ENCODE measurements around the gene WDFY4. TPM values are rescaled to one million over a fixed set of nuclear protein-coding genes. Genes with fewer than 3 reads are reported as not detected.

The WDFY4 gene
- total and polyA plus RNA-seq, 8 donors: 0.15 to 8.0 (median 2.7) TPM

DNA sequence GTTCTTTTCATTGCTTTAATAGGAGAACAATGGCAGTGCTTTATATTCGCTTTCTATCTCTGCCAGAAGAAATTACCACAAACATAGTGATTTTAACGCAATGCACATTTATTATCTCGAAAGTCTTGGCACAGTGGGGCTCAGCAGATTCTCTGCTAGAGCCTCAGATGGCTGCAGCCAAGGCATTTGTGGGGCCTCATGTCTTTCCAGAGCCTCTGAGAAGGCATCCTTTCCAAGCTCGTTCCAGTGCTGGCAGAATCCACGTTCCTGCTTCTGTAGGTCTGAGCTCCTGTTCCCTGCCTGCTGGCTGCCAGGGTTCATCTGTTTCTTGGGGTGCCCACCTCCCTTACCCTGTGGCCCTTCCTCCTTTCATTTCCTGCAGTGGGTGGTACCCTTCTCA, 194.8 kb downstream of the WDFY4 start:
- no peaks in the 10 kb centered on the region for H3K27me3 ChIP-seq
- WGBS, 5 donors: 67 to 79% (median 72%) methylated on average over 5 of the region's 5 CpGs
- intact Hi-C loops (cut with DNase I; ENCODE audit: low total_unique reads): no loop called here
- no peak overlapping the region for H3K4me3 ChIP-seq
- peaks cover 0 to 4% (median 0%) of the 10 kb centered on the region in 4 donors for H3K9me3 ChIP-seq
- no peak for DNase-seq
- no peaks in the 10 kb centered on the region for H3K36me3 ChIP-seq
- H3K4me1 ChIP-seq: no peaks in the 10 kb centered on the region
- H3K27ac ChIP-seq: no peak overlapping the region
- TF ChIP-seq POLR2A (IDR thresholded peaks at IDR 0.05) (no peak), EP300 (IDR thresholded peaks at IDR 0.05) (no peak)
- TF ChIP-seq, protein P1, sequence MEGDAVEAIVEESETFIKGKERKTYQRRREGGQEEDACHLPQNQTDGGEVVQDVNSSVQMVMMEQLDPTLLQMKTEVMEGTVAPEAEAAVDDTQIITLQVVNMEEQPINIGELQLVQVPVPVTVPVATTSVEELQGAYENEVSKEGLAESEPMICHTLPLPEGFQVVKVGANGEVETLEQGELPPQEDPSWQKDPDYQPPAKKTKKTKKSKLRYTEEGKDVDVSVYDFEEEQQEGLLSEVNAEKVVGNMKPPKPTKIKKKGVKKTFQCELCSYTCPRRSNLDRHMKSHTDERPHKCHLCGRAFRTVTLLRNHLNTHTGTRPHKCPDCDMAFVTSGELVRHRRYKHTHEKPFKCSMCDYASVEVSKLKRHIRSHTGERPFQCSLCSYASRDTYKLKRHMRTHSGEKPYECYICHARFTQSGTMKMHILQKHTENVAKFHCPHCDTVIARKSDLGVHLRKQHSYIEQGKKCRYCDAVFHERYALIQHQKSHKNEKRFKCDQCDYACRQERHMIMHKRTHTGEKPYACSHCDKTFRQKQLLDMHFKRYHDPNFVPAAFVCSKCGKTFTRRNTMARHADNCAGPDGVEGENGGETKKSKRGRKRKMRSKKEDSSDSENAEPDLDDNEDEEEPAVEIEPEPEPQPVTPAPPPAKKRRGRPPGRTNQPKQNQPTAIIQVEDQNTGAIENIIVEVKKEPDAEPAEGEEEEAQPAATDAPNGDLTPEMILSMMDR (IDR thresholded peaks at IDR 0.05): no peak

DNA sequence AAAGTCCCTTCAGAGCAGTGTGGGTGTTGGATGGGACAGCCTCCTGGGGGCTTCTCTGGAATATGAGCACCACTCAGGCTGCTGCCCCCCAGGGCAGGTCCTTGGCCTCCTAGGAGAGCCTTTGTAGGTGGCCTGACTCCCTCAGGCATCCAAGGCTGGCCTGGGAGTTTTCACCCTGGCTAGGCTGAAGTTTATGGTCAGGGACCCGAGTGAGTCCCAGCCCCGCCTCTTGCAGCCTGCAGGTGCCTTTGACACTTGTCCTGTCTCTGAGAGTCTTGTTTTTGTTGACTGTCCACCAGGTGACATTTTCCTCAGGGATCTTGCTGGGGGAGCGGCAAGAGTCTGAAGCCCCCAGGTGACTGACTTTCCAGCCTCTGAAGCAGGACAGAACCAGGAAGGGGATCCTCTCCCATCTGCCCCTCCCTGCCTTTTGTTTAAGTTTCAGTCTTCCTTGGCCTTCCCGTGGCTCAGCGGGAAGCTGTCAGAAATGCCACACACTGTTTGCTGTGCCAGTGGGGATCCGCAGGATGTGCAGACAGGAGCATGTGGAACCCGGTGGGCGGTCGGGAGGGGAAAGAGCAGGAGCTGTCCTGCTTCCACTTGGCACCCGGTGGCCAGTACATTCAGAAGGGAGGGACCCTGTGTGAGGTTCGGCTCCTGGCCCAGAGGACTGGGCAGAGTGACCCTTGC, 195.5 kb downstream of the WDFY4 start:
- Histone ChIP-seq H3K4me3 (no peak overlapping the region), H3K36me3 (no peaks in the 10 kb centered on the region), H3K27ac (no peak overlapping the region), H3K27me3 (no peaks in the 10 kb centered on the region), H3K4me1 (no peaks in the 10 kb centered on the region), H3K9me3 (peaks cover 0 to 4% (median 0%) of the 10 kb centered on the region in 4 donors)
- no peak for DNase-seq
- 47 to 60% (median 55%) methylated on average over 9 to 11 of the region's 11 CpGs for WGBS, 5 donors
- TF ChIP-seq, protein P1 (IDR thresholded peaks at IDR 0.05): no peak
- no peak for TF ChIP-seq EP300 (IDR thresholded peaks at IDR 0.05)
- intact Hi-C loops (cut with DNase I; ENCODE audit: low total_unique reads): no loop called here

DNA sequence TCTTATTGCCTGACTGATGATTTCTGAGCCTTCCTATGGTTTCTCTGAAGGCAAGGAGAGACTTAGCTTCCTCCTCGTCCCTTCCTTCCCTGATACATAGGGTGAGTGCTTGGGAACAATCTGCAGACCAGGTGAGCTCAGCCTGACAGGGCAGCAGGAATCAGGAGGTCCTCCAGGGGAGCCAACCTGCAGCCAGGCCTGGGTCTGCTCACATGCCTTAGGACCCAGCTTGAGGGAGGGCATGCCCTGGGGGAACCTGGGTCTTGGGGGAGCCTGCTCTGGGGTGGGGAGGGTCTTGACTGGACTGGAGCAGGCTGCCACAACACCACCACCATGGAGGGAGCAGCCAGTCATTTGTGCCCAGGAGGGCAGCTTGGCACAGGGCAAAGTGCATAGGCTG, 197.3 kb downstream of the WDFY4 start:
- Histone ChIP-seq H3K4me1 (no peaks in the 10 kb centered on the region), H3K27ac (no peak overlapping the region), H3K36me3 (no peaks in the 10 kb centered on the region), H3K4me3 (no peak overlapping the region), H3K27me3 (no peaks in the 10 kb centered on the region), H3K9me3 (peaks cover 0 to 4% (median 0%) of the 10 kb centered on the region in 4 donors)
- intact Hi-C loops (cut with DNase I; ENCODE audit: low total_unique reads): no loop called here
- TF ChIP-seq EP300 (IDR thresholded peaks at IDR 0.05) (no peak), POLR2A (IDR thresholded peaks at IDR 0.05) (no peak), POLR2AphosphoS5 (IDR thresholded peaks at IDR 0.05) (no peak)
- TF ChIP-seq, protein P1 (IDR thresholded peaks at IDR 0.05): no peak
- DNase-seq: no peak
- WGBS, 5 donors: 50 to 100% (median 78%) methylated on average over 1 of the region's 1 CpG

DNA sequence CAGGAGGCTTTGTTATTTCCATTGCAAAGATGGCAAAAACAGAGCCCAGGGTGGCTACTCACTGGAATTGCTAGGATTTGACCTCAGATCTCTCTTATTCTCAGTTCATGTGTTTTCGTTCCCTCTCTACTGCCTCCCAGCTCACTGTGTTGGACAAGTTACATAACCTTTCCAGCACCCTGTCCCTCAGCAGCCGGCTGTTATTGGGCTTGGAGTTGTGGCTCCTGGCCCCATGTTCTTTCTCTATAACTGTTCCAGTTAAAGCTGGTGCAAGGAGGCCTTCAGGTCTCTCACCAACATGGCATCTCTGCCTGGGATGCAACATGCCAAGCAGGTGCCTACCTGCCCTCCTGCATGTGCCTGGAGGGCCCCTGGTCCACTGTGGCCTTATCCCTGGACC, 198.2 kb downstream of the WDFY4 start:
- DNase-seq: no peak
- Histone ChIP-seq H3K9me3 (peaks cover 0 to 4% (median 0%) of the 10 kb centered on the region in 4 donors), H3K4me3 (no peak overlapping the region), H3K36me3 (no peaks in the 10 kb centered on the region), H3K4me1 (no peaks in the 10 kb centered on the region), H3K27ac (no peak overlapping the region), H3K27me3 (no peaks in the 10 kb centered on the region)
- 72 to 97% (median 89%) methylated on average over 2 of the region's 2 CpGs for WGBS, 5 donors
- intact Hi-C loops (cut with DNase I; ENCODE audit: low total_unique reads): no loop called here
- no peak for TF ChIP-seq POLR2AphosphoS5 (IDR thresholded peaks at IDR 0.05)
- TF ChIP-seq EP300 (IDR thresholded peaks at IDR 0.05): no peak
- TF ChIP-seq, protein P1 (IDR thresholded peaks at IDR 0.05): no peak
